Gastrocnemius medialis (tissue), 4 donors: ENCODE data around the gene ADCY1.

Source experiments
- POLR2A ChIP-seq, 2 donors: fragments of 450-650 bp; IDR thresholded peaks; one replicate each; pipeline ENCODE4 v1.6.1; 2017; ENCODE audit warnings: antibody characterized with exemption in 2 of 2, mild to moderate bottlenecking in 2 of 2, moderate library complexity in 2 of 2
- TF ChIP-seq, protein P1 (sequence below), 5 experiments: fragments of 450-650 bp in 3 of 5; fragments of 200-600 bp in 2 of 5; sonication (generic) in 2 of 5; IDR thresholded peaks in 4 of 5; conservative IDR thresholded peaks in 1 of 5; 1 replicate in 4 of 5; 2 replicates in 1 of 5; pipeline ENCODE4 v1.5.1; 2016 to 2019; ENCODE audit warnings: antibody characterized with exemption in 5 of 5, mild to moderate bottlenecking in 3 of 5, moderate library complexity in 3 of 5

- TF ChIP-seq, protein P1, sequence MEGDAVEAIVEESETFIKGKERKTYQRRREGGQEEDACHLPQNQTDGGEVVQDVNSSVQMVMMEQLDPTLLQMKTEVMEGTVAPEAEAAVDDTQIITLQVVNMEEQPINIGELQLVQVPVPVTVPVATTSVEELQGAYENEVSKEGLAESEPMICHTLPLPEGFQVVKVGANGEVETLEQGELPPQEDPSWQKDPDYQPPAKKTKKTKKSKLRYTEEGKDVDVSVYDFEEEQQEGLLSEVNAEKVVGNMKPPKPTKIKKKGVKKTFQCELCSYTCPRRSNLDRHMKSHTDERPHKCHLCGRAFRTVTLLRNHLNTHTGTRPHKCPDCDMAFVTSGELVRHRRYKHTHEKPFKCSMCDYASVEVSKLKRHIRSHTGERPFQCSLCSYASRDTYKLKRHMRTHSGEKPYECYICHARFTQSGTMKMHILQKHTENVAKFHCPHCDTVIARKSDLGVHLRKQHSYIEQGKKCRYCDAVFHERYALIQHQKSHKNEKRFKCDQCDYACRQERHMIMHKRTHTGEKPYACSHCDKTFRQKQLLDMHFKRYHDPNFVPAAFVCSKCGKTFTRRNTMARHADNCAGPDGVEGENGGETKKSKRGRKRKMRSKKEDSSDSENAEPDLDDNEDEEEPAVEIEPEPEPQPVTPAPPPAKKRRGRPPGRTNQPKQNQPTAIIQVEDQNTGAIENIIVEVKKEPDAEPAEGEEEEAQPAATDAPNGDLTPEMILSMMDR (IDR thresholded peaks at IDR 0.05 in 4 of 5, conservative IDR thresholded peaks at IDR 0.05 in 1 of 5), result no peak
- no peak for TF ChIP-seq POLR2A (IDR thresholded peaks at IDR 0.05)
Observed at GRCh38 chr7:45566386-45566785, 7.8 kb upstream of the ADCY1 start.
